ENCODE measurements around the gene NFAT5.

The NFAT5 gene

GRCh38 chr16:69644790-69645189, 79.0 kb downstream of the NFAT5 start:
- DNase-seq = no peak
- TF ChIP-seq, protein P1, sequence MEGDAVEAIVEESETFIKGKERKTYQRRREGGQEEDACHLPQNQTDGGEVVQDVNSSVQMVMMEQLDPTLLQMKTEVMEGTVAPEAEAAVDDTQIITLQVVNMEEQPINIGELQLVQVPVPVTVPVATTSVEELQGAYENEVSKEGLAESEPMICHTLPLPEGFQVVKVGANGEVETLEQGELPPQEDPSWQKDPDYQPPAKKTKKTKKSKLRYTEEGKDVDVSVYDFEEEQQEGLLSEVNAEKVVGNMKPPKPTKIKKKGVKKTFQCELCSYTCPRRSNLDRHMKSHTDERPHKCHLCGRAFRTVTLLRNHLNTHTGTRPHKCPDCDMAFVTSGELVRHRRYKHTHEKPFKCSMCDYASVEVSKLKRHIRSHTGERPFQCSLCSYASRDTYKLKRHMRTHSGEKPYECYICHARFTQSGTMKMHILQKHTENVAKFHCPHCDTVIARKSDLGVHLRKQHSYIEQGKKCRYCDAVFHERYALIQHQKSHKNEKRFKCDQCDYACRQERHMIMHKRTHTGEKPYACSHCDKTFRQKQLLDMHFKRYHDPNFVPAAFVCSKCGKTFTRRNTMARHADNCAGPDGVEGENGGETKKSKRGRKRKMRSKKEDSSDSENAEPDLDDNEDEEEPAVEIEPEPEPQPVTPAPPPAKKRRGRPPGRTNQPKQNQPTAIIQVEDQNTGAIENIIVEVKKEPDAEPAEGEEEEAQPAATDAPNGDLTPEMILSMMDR (IDR thresholded peaks at IDR 0.05; ENCODE audit: low read depth, low read length) = no peak
- Histone ChIP-seq H3K27me3 (no peaks in the 10 kb centered on the region), H3K9me3 (no peaks in the 10 kb centered on the region), H3K4me1 (no peaks in the 10 kb centered on the region), H3K4me3 (ENCODE audit: low read depth, low read length) (no peak overlapping the region), H3K36me3 (peaks cover 6% of the 10 kb centered on the region)

GRCh38 chr16:69647020-69647419, 81.3 kb downstream of the NFAT5 start:
- DNase-seq = no peak
- Histone ChIP-seq H3K9me3 (no peaks in the 10 kb centered on the region), H3K36me3 (peaks cover 6% of the 10 kb centered on the region)

GRCh38 chr16:69651217-69651616, 85.5 kb downstream of the NFAT5 start:
- Histone ChIP-seq H3K36me3 (peaks cover 27% of the 10 kb centered on the region), H3K9me3 (no peaks in the 10 kb centered on the region), H3K4me1 (no peaks in the 10 kb centered on the region), H3K27me3 (no peaks in the 10 kb centered on the region), H3K4me3 (ENCODE audit: low read depth, low read length) (no peak overlapping the region)
- DNase-seq = no peak
- TF ChIP-seq, protein P1 (IDR thresholded peaks at IDR 0.05; ENCODE audit: low read depth, low read length) = no peak

More at GRCh38 chr16:69647020-69647419, 81.3 kb downstream of the NFAT5 start:
- no peak overlapping the region for H3K4me3 ChIP-seq (ENCODE audit: low read depth, low read length)
- H3K4me1 ChIP-seq = no peaks in the 10 kb centered on the region
- no peaks in the 10 kb centered on the region for H3K27me3 ChIP-seq
- TF ChIP-seq, protein P1 (IDR thresholded peaks at IDR 0.05; ENCODE audit: low read depth, low read length) = no peak

DNA sequence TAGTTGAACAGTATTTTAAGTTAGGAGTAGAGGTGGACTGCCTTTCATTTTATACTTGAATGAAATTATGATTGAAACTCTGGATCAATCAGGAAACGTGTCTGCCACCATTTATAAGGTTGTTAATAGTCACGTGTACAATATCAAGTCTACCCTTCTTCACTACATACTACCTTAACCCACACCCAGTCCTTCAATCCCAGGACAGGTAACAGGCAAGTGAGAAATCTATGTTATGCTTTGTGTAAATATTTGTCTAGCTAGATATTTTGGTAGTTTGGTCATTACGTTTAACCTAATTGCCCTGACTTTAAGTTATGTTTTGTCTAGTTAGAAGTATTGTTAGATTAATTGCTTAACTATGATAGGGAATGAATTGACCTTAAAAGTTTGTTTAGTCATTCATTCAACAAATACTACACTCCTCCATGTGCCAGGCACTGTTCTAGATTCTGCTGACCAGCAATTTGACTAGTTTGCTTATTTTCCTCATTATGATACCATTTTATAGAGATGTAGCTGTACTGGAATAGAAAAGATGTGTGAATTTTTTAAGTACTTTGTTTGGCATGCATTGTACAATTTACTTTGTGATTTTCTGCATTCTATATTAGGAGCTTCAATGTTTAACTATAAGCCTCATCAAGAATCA, 88.6 kb downstream of the NFAT5 start:
- Histone ChIP-seq H3K4me1 (no peaks in the 10 kb centered on the region), H3K4me3 (ENCODE audit: low read depth, low read length) (no peak overlapping the region), H3K36me3 (peaks cover 30% of the 10 kb centered on the region), H3K9me3 (no peaks in the 10 kb centered on the region), H3K27me3 (no peaks in the 10 kb centered on the region)
- TF ChIP-seq, protein P1 (IDR thresholded peaks at IDR 0.05; ENCODE audit: low read depth, low read length) = no peak
- no peak for DNase-seq

DNA sequence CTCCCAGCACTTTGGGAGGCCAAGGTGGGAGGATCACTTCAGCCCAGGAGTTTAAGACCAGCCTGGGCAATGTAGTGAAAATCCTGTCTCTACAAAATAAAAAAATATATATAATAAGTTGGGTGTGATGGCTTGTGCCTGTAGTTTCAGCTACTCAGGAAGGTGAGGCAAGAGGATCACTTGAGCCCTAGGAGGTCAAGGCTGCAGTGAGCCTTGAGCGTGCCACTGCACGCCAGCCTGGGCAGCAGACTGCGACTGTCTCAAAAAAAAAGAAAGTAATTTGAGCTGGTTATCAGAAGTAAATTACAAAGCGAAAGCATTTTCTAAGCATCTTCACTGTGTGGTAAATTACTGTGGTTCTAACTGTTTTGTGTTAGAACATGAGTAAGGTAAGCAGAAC, 94.4 kb downstream of the NFAT5 start:
- Histone ChIP-seq H3K4me1 (no peaks in the 10 kb centered on the region), H3K9me3 (no peaks in the 10 kb centered on the region; the same call in 1 of the 2 replicates), H3K4me3 (ENCODE audit: low read depth, low read length) (no peak overlapping the region), H3K27me3 (no peaks in the 10 kb centered on the region), H3K36me3 (peaks cover 20% of the 10 kb centered on the region)
- TF ChIP-seq, protein P1 (IDR thresholded peaks at IDR 0.05; ENCODE audit: low read depth, low read length) = no peak
- DNase-seq = no peak

- Histone ChIP-seq H3K36me3 (peaks cover 5% of the 10 kb centered on the region), H3K4me1 (no peaks in the 10 kb centered on the region), H3K9me3 (no peaks in the 10 kb centered on the region; the same call in 1 of the 2 replicates), H3K27me3 (no peaks in the 10 kb centered on the region), H3K4me3 (ENCODE audit: low read depth, low read length) (no peak overlapping the region)
- DNase-seq = no peak
- TF ChIP-seq, protein P1 (IDR thresholded peaks at IDR 0.05; ENCODE audit: low read depth, low read length) = no peak
Observed at GRCh38 chr16:69662901-69663300, 97.1 kb downstream of the NFAT5 start.

All from BE2C (cell line).